ENCODE data around the gene ADSS1. TPM values are rescaled to one million over a fixed set of nuclear protein-coding genes. Genes with fewer than 3 reads are reported as not detected.
A peak's percentile ranks its signal among the peaks of the same experiment; 100 is the strongest.

ADSS1 gene
- total RNA-seq, 2 donors from 2014 or later: 86.2 to 102 TPM

- no peak for ATAC-seq
- intact Hi-C loops (cut with DNase I): no loop called here
- DNase-seq: no peak
Measured at GRCh38 chr14:104697317-104697703, 26.7 kb upstream of the ADSS1 start.

GRCh38 chr14:104697892-104698583, 26.0 kb upstream of the ADSS1 start:
- intact Hi-C loops (cut with DNase I): no loop called here
- ATAC-seq: peak in 1 of 2 donors; percentile 2
- no peak for DNase-seq

- ATAC-seq (peak; percentile 48 to 59), DNase-seq (peak; percentile 84)
- intact Hi-C loops (cut with DNase I): no loop called here
Measured at GRCh38 chr14:104698688-104699425, 25.2 kb upstream of the ADSS1 start.

GRCh38 chr14:104699426-104699748, 24.6 kb upstream of the ADSS1 start:
- ATAC-seq (no peak), DNase-seq (no peak)
- intact Hi-C loops (cut with DNase I): no loop called here

GRCh38 chr14:104700225-104700651, 23.8 kb upstream of the ADSS1 start:
- intact Hi-C loops (cut with DNase I): loop anchor here in 1 of 2 donors (5.0 kb wide), 1 partner anchor 48 kb away; no protein-coding TSS in a partner anchor
- no peak for DNase-seq
- ATAC-seq: peak; percentile 4 to 16

- DNase-seq (no peak), ATAC-seq (no peak)
- intact Hi-C loops (cut with DNase I): loop anchor here in 1 of 2 donors (5.0 kb wide), 1 partner anchor 48 kb away; no protein-coding TSS in a partner anchor
Measured at GRCh38 chr14:104700747-104701217, 23.2 kb upstream of the ADSS1 start.

- intact Hi-C loops (cut with DNase I): loop anchor here in 1 of 2 donors (5.0 kb wide), 1 partner anchor 49 kb away; no protein-coding TSS in a partner anchor
- no peak for ATAC-seq
- DNase-seq: no peak
Measured at GRCh38 chr14:104701383-104702076, 22.5 kb upstream of the ADSS1 start.

- intact Hi-C loops (cut with DNase I): loop anchor here in 1 of 2 donors (5.0 kb wide), 1 partner anchor 50 kb away; no protein-coding TSS in a partner anchor
- no peak for ATAC-seq
- DNase-seq: no peak
Measured at GRCh38 chr14:104702106-104702505, 21.9 kb upstream of the ADSS1 start.

- no peak for DNase-seq
- intact Hi-C loops (cut with DNase I): loop anchor here in 1 of 2 donors (5.0 kb wide), 1 partner anchor 50 kb away; no protein-coding TSS in a partner anchor
- ATAC-seq: no peak
Measured at GRCh38 chr14:104702673-104703072, 21.4 kb upstream of the ADSS1 start.

GRCh38 chr14:104703269-104703668, 20.8 kb upstream of the ADSS1 start:
- DNase-seq: no peak
- intact Hi-C loops (cut with DNase I): loop anchor here in 1 of 2 donors (5.0 kb wide), 1 partner anchor 51 kb away; no protein-coding TSS in a partner anchor
- ATAC-seq: no peak

- no peak for ATAC-seq
- intact Hi-C loops (cut with DNase I): loop anchor here in 1 of 2 donors (5.0 kb wide), 1 partner anchor 52 kb away; no protein-coding TSS in a partner anchor
- DNase-seq: no peak
Measured at GRCh38 chr14:104704252-104704651, 19.8 kb upstream of the ADSS1 start.

- intact Hi-C loops (cut with DNase I): loop anchor here (5.0 kb wide), 2 partner anchors 38 to 53 kb away; no protein-coding TSS in a partner anchor
- no peak for DNase-seq
Measured at GRCh38 chr14:104705340-104706047, 18.5 kb upstream of the ADSS1 start.

GRCh38 chr14:104706733-104707607, 17.1 kb upstream of the ADSS1 start:
- ATAC-seq (no peak), DNase-seq (no peak)
- intact Hi-C loops (cut with DNase I): loop anchor here (5.0 kb wide), 2 partner anchors 40 to 55 kb away; no protein-coding TSS in a partner anchor

More at GRCh38 chr14:104705340-104706047, 18.5 kb upstream of the ADSS1 start:
- no peak for ATAC-seq

GRCh38 chr14:104707608-104708595, 16.1 kb upstream of the ADSS1 start:
- intact Hi-C loops (cut with DNase I): loop anchor here (5.0 kb wide), 2 partner anchors 41 to 56 kb away; no protein-coding TSS in a partner anchor
- peak in 1 of 2 donors; percentile 2 for ATAC-seq
- DNase-seq: no peak

- peak; percentile 73 for DNase-seq
- ATAC-seq: peak; percentile 69 to 75
- intact Hi-C loops (cut with DNase I): loop anchor here (5.0 kb wide), 2 partner anchors 41 to 56 kb away; no protein-coding TSS in a partner anchor
Measured at GRCh38 chr14:104708606-104709268, 15.3 kb upstream of the ADSS1 start.
